HG02943 (cell line): ENCODE measurements around the gene CLPTM1L.
"Not testable (repeated sequence)": the region's sequence is repeated elsewhere in the genome, so short reads cannot be mapped to it uniquely, and the experiment has no call there.

Experiments
- ATAC-seq: cut with Tn5 transposase; IDR thresholded peaks from one replicate; pipeline ENCODE4 v1.9.1; 2021; ENCODE audit warnings: mild to moderate bottlenecking, low read depth, moderate library complexity; ENCODE audit not compliant: unreplicated experiment

The CLPTM1L gene

GRCh38 chr5:1362242-1363015, 17.5 kb upstream of the CLPTM1L start:
- no peak for ATAC-seq

- ATAC-seq, result no peak
These were observed 16.0 kb upstream of the CLPTM1L start for GRCh38 chr5:1360861-1361260.

DNA sequence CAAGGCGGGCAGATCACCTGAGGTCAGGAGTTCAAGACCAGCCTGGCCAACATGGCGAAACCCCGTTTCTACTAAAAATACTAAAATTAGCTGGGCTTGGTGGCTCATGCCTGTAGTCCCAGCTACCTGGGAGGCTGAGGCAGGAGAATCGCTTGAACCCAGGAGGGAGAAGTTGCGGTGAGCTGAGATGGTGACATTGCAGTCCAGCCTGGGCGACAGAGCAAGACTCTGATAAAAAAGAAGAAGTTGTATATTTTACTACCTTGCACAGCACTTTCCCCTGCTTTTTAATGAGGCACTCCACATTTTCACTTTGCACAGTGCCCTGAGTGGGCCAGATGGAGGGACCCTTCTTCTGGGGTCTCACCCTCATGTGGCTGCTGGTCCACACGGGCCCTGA, 15.5 kb upstream of the CLPTM1L start:
- not testable (repeated sequence) for ATAC-seq

GRCh38 chr5:1359713-1360112, 14.8 kb upstream of the CLPTM1L start:
- no peak for ATAC-seq

DNA sequence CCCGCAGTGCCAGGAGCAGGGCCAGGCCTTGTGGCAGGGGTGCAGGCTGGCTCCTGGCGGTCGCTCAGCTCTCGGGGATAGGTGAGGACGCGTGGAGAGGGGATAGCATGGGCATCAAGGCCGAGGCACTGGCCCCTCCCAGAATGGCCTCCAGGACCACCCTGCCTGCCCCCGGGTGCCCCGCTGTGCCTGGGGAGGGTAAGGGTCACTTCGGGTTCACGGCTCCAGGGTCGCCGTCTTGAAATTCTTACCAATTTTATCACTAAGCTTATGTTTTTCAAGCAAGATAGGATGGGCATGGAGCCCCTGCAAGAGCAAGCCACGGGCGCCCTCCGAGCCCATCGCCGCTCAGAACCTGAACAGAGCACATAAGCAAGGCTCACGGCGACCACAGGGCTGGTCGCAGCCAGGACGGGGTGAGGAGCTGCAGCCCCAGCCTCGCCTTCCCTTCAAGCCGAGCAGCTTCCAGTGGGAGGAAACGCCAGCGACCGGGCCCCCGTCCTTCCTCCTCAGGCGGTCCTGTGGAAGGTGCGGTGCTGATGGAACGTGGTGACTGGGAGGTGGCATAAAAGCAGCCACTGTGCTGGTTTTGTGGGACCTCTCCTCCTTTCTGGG, 14.2 kb upstream of the CLPTM1L start:
- ATAC-seq, result no peak

- no peak for ATAC-seq
These were observed 13.8 kb upstream of the CLPTM1L start for GRCh38 chr5:1358726-1359025.

DNA sequence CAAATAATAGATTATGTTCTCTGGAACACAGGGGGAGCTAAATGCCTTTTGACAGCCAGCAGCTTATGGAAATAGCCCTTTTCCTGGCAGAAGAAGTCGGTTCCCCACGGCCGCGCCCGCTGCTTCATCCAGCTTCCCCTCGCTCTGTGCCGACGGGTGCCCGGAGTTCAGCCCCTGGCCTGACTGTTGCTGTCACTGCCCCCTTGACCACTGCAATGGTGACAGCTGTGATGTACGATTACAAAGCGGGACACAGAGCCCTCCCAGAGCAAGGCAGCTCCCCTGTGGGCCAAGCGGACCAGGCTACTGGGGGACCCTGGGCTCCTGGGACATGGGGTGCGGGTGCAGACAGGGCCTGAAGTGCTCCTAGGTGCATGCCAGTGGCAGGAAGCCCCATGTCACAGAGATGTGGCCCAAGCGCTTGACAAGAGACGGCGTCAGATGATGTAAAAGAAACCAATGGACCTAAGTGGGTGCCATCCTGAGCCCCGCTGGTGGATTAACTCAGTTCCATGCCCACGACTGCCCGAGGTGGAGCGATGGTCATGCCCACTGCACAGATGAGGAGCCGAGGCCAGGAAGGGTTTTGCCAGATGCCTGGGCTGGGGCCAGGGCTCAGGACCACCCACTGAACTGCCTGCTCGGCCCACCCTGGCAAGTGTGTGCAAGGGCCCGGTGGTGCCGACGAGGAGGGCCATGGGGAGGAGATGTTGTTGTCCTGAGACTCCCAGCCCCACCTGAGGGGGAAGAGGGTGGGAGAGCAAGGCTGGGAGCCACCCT, 13.2 kb upstream of the CLPTM1L start:
- no peak for ATAC-seq

DNA sequence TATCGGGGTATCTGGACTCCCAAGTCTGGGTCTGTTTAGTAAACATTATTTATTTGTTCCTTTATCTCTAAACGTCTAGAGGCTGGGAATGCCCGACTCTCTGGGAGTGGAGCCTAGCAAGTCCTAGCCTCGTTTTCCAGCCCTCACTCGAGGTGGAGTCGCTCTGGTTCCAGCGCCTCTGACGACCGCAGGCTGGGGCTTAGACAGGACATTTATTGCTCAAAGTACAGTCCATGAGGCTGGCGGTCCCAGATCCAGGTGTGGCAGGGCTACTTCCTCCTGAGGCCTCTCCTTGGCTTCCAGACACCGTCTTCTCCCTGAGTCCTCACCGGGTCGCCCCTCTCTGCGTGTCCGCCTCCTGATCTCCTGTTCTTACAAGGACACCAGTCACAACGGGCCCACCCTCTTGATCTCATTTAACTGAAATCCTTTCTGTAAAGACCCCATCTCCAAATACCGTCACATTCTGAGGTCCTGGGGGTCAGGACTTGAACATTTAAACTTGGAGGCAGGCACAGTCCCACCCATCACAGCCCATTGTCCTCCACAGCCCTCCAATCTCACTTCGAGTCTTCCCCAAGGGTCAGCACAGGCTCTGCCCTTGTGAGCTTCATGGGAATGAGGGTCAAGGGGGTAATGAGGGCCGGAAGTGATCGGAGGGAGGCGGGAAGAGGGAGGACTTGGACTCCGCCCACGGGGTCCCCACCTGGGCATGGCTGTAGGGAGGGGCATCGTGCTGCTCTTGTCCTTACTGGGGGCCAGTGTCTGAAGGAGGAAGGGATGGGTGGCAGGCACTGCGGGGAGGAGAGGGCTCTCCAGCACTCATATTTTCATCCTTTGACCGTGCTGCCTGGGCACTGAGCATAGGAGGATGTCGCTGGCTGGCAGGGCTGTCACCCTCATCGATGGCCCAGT, 12.2 kb upstream of the CLPTM1L start:
- ATAC-seq, result no peak

DNA sequence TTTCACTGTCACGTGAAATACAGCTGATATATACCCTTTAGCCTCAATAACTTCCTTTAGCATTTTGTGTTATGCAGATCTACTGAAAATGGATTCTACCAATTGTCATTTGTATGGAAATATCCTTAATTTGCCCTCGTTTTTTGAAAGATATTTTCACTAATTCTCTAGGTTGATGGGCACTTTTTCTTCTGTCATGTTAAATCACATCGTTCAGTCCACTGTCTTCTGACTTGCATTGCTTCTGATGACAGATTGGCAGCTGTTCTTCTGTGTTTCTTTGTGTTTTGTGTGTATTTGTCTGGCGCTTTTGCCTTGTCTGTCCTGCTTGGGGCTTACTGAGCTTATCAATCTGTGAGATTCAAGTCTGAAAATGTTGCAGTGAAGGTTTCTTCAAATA, 9.7 kb upstream of the CLPTM1L start:
- ATAC-seq, result no peak

- no peak for ATAC-seq
These were observed 7.6 kb upstream of the CLPTM1L start for GRCh38 chr5:1352231-1353219.

DNA sequence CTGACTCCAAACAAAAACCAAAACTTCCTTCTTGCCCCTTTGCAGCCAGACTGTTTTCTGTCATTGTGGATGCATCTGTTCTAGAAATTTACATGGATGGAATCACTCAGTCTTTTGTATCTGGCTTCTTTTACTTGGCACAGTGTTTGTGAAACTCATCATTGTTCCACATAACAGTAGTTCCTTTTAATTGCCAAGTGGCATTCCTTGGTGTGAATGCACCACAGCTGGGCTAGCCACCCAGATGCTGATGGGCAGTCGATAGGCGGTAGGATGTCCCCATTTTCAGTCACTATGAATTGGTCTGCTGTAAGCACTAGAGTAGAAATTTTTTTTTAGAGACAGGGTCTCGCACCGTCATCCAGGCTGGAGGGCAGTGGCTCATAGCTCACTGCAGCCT, 6.3 kb upstream of the CLPTM1L start:
- no peak for ATAC-seq

GRCh38 chr5:1349246-1349645, 4.3 kb upstream of the CLPTM1L start:
- ATAC-seq, result no peak

DNA sequence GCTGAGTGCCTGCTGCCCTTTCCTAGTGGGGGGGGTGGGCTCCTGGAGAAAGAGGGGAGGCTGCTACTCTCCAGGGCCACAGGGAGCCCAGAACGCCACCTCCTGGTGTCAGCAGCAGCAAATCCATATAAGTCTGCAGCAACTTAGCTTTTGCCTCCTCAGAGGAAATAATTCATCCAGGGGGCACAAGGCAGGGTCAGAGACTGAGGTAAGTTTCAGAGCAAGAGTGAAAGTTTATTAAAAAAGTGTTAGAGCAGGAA, 4.0 kb upstream of the CLPTM1L start:
- no peak for ATAC-seq

DNA sequence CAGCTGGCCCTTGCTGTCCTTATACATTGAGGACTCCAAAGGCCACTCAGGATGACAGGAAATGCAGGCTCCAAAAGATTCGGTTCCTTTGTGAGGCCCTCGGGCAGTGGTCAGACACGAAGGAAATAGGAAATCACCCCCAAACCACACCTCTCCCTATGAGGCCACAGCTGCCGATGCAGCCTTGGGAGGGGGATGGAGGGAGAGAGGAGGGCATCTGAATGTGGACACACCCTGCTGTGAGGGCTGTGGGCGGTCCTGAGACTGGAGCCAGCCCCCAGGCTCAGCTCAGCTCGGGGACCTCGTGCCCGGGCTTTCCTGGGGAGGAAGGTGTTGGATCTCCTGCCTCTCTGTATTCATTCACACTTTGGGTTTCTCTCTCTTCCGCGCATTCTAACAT, 2.7 kb upstream of the CLPTM1L start:
- ATAC-seq, result no peak

- no peak for ATAC-seq
These were observed 1.9 kb upstream of the CLPTM1L start for GRCh38 chr5:1346627-1347440.

- no peak for ATAC-seq
These were observed 1.2 kb upstream of the CLPTM1L start for GRCh38 chr5:1345876-1346626.

- peak; percentile 9 for ATAC-seq
These were observed 683 bp downstream of the CLPTM1L start for GRCh38 chr5:1343931-1344901.
